NCI-H1417 (cell line): ENCODE results near the gene SCLY.

Experiments used
- DNase-seq, 3 experiments: peaks; one replicate each; lab custom pipeline; 2025; lab: John Stamatoyannopoulos, UW

The SCLY gene

DNA sequence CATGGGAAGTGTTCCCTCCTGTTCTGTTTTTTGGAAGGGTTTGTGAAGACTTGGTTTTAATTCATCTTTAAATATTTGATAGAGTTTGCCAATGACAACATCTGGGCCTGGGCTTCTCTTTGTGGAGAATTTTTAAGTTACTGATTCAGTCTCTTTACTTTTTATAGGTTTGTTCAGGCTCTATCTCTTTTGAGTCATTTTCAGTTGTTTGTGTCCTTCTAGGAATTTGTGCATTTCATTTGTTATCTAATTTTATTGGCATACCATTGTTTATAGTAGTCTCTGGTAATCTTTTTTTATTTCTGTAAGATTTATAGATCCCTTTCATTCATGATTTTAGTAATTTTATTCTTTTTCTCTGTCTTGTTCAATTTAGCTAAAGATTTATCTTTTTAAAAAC lies 14.6 kb downstream of the SCLY start:
- no peak for DNase-seq

DNA sequence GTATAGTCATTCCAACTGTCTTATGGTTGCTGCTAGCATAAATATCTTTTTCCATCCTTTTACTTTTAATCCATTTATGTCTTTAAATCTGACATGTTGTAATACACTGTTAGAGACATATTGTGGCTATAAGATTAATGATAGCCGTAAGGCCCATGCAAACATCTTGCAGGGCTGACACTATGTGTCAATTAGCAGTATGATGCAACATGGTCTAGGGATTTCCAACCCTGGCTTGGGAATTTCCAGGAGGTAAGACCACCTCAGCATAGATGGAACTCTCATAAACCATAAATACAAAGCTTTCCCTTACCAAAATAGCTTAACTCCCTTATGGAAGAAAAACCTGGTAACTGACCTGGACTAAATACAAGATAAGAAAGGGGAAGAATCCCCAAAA lies 16.5 kb downstream of the SCLY start:
- peak in 1 of 3 experiments; percentile 3 for DNase-seq

DNA sequence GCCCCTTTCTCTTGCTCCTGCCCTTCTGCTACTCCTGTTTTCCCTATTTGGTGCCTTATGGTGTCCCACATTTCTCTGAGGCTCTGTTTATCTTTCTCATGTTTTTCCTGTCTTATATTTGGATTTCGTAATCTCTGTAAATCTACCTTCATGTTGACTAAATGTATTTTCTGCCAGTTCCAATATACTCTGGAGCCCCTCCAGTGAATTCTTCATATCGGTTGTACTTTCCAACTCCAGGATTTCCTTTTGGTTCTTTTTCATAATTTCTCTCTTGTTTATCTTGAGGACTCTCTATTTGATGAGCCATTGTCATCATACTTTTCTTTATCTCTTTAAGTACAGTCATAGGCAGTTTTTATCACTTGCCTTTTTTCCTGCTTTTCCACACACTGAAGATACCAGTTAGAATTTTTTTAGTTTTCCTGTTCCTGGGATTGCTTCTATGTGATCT lies 19.1 kb downstream of the SCLY start:
- no peak for DNase-seq

DNA sequence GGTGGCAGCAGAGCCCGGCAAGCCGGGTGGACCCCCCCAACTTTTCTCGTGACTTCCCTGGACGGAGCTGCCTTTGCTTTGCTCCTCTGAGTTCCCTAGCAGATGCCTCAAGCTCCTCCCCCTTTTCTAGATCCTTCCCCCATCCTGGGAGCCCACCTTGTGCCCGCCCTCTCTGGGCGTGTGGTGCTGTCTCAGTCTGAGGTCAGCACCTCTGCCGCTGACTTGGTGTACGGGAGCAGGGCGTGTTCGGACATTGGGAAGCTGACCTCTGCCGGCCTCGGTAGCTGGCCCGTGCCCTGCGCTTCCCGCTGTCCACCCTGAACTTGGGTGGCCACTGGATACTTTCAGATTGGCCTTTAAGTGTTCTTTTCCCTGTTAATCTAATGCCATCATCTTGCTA lies 19.7 kb downstream of the SCLY start:
- DNase-seq, result no peak

DNA sequence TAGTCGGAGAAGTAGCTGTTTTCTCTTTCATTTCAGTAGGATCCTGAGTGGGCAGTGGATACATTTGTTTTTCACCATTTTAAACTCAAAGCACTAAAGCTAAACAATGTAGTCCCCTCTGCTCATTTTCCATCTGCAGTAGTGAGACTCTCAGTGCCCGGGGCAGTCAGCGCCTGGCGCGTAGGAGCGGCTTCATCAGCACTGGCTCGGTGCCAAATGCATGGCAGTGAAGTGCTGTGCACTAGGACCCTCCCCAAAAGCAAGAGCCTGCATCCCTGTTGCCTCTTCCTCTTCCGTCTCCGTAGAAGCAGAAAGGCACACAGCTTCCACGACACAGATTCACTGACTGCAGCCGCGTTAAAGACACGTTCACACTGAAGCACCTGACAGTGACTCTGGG lies 20.3 kb downstream of the SCLY start:
- DNase-seq, result peak in 2 of 3 experiments; percentile 19 to 61

DNA sequence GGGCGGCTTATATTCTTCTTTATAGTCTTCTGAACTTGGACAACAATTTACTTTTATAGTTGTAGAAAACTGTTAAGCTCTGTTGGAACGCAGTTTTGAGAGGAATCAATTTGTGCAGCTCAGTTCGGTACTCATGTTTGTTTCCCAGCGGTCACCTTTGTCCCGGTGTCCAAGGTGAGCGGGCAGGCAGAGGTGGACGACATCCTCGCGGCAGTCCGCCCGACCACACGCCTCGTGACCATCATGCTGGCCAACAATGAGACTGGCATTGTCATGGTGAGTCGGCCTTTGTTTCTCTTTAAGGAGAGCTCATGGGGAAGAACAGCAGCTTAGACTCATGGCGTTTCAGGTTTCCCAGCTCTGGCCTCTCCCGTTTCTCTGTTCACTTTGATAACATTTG lies 20.8 kb downstream of the SCLY start:
- no peak for DNase-seq

GRCh38 chr2:238082151-238082550 lies 21.4 kb downstream of the SCLY start:
- DNase-seq, result no peak

- no peak for DNase-seq
Observed at GRCh38 chr2:238082827-238083226, 22.0 kb downstream of the SCLY start.

- no peak for DNase-seq
Observed at GRCh38 chr2:238083919-238084318, 23.1 kb downstream of the SCLY start.

DNA sequence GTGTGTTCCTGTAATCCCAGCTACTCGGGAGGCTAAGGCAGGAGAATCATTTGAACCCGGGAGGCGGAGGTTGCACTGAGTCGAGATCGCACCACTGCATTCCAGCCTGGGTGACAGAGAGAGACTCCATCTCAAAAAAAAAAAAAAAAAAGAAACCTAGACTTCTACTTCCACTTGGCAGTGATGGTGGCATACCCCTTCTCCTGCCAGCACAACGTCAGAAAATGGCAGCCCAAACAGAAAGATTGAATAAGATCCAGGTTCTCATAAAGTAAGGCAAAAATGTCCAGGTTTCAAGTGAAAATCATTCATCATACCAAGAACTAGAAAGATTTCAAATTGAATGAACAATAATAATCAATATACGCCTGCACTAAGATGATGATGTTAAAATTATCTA lies 24.0 kb downstream of the SCLY start:
- DNase-seq, result no peak

- no peak for DNase-seq
Observed at GRCh38 chr2:238085899-238086298, 25.1 kb downstream of the SCLY start.

GRCh38 chr2:238087211-238087610 lies 26.4 kb downstream of the SCLY start:
- no peak for DNase-seq

DNA sequence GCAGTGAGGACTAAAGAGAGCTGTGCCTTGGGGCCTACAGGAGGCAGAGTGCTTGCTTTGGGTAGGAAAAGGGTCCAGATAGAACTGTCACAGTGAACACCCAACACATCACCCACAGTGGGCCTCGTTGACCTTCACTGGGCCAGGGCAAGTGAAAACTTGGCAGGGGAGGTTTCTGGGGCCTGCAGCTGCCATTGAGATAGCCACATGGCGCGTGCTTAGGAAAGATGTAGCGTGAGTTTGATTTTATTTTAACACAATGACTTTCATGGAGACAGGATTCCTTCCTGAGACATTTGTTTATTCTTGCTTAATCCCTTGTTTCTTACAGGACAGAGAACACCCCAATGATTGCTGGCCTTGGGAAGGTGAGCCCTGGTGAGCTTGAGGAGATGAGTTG lies 30.1 kb downstream of the SCLY start:
- no peak for DNase-seq

- DNase-seq, result no peak
Observed at GRCh38 chr2:238091436-238092060, 30.7 kb downstream of the SCLY start.

GRCh38 chr2:238092486-238093035 lies 31.8 kb downstream of the SCLY start:
- no peak for DNase-seq

- no peak for DNase-seq
Observed at GRCh38 chr2:238093181-238094140, 32.7 kb downstream of the SCLY start.

DNA sequence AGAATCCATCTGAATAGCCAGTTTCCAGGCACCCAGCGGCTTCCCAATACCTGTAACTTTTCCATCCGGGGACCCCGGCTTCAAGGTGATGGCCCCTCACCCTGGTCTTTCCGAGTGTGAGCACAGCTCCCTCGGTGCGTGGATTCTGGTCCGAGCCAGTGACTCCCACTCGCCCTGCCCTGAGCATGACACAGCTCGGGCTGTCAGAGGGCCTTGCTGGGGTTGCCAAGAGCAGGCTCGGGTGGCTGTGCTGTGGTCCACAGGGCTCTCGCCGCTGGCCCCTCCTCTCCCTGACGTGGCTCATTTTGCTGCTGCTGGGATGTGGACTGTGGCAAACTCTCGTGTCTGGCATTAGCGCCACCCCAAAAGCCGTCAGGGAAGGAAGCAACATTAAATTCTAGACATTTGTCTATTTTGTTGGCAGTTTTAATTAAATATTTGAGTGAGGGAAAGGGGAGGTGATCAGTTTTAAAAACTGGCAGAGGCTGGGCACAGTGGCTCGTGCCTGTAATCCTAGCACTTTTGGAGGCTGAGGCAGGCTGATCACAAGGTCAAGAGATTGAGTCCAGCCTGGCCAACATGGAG lies 33.7 kb downstream of the SCLY start:
- no peak for DNase-seq

- DNase-seq, result no peak
Observed at GRCh38 chr2:238095143-238095542, 34.3 kb downstream of the SCLY start.

DNA sequence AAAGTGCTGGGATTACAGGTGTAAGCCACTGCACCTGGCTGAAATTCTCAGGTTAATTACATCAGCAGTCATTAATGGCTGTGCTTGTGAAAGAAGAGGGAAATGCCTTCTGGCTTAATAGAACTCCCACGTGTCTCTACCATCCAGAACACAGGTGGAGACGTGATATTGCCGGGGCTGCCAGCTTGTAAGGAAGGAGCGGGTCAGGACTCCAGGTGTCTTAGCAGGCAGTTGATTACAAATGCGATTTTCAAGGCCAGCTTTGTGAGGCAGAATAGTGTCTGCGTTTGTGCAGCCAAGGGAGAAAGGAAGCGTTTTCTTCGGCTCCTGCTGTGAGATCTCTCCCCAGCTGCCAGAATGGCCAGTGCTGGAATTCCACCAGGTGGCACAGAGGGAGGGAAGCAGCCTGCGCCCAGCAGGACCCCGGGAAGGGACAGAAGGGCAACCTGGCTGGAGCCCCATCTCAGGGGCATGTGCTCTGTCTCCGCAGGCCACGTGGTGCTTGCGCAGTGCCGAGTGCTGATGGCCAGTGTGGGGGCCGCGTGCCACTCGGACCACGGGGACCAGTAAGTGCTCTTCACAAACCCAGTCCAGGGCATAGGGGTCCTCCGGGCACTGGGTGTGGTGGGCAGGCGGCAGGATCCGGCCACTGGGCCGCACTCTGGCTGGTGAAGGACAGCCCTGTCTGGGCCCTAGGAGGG lies 35.7 kb downstream of the SCLY start:
- peak in 2 of 3 experiments; percentile 80 to 85 for DNase-seq

DNA sequence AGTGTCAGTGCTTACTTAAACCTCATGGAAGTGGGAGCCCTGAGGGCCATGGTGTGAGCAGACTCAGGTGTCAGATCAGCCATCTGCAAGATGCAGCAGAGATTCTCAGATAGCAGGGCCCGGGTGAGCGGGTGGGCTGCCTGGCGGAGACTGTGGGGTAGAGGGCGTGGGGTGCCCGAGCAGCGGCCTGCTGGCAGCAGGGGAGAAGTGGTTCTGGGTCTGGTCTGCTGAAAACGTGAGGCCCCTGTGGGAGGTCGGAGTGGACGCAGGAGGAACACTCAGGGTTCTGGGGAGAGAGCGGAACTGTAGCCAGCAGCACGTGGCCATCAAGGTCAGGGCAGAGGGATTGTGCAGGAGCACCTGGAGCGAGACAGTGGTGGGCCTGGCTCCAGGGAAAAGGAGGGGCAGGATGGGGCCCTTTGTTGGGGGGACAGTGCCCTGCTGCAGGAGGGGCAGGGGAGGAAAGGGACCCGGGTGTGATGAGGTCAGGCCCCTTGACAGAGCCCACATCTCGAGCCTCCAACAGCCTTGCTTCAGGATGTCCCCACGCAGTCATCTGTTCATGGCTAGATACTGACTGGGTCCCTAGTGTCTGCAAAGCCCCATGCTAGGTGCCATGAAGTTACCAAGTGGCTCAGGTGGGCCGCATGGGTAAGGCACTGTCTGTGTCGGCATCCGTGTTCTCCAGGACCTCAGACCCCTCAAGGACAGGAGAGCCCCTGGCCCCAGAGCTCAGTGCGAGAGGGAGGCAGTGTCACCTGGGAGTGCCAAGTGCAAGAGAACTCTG lies 36.6 kb downstream of the SCLY start:
- no peak for DNase-seq
